ENCODE results near the gene ZNF267.

- TF ChIP-seq CTCF (IDR thresholded peaks at IDR 0.05), result no peak
- TF ChIP-seq POLR2A (IDR thresholded peaks at IDR 0.05), result no peak
- no peak for TF ChIP-seq EP300 (IDR thresholded peaks at IDR 0.05)
Measured at GRCh38 chr16:31871510-31871909, 2.1 kb upstream of the ZNF267 start.

Measured in ovary (tissue), 3 donors.